Measurements from ENCODE around the gene TNS3.

The TNS3 gene

DNA sequence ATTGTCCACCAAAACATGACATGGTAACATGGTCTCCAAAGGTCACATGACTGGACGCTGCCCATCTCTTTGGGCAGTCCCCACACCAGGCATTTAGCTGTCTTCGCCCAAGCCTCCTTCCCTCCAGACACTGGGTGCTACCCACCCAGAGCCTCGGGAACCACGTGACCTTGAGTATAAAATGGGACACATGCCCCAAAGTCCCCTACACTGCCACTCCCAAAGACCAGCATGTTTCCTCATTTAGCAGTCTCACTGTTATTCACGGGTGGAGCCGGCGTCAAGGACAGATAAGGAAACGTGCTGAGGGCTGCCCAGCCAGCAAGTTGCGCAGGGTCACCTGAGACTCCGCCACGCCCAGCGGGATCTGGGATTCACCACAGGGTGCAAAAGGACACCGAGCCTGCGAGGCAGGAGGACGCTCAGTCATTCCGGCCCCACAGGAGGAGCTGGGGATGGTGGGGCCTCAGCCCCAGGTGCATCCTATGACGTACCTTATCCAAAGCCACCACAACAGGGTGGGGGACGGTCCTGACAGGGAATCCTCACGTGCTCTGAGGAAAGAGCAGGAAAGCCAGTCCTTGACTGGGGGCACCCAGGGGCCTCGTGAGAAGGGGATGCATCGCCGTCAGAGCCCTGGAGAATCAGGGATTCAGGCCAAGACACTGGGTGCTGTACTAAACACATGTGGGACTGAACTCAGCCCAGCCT lies 226.9 kb downstream of the TNS3 start:
- Histone ChIP-seq H3K36me3 (ENCODE audit: insufficient read depth, low read length) (peaks cover 55% of the 10 kb centered on the region), H3K9ac (ENCODE audit: low read depth, low read length) (no peak overlapping the region), H3K4me2 (ENCODE audit: low read length) (no peak overlapping the region), H3K4me3 (ENCODE audit: low read length) (no peak overlapping the region), H3K27me3 (ENCODE audit: control insufficient read depth, insufficient read depth, low read length) (no peaks in the 10 kb centered on the region), H3K4me1 (ENCODE audit: control insufficient read depth, insufficient read depth, low read length) (no peaks in the 10 kb centered on the region), H3K9me3 (replicated peaks; ENCODE audit: low read length) (no peaks in the 10 kb centered on the region)

DNA sequence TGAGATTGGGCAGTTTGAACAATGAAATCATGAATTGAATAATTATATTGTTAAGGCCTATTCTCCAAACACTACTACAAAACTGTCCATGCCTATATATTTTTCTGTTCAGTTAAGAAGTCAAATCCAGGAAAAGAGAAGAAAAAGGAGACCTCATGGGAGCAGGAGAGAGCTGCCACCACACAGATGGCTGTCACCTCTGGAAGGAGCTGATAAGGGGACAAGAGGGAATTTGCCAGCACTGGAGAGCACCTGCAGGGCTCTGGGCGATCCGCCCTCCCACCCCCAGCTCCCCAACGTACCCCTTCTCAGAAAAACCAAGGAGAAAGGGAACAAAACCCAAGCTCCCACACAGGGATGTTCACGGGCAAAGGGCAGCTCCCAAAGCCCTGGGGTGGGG lies 227.8 kb downstream of the TNS3 start:
- Histone ChIP-seq H3K27me3 (ENCODE audit: control insufficient read depth, insufficient read depth, low read length) (no peaks in the 10 kb centered on the region), H3K4me3 (ENCODE audit: low read length) (no peak overlapping the region), H3K9me3 (replicated peaks; ENCODE audit: low read length) (no peaks in the 10 kb centered on the region), H3K4me1 (ENCODE audit: control insufficient read depth, insufficient read depth, low read length) (no peaks in the 10 kb centered on the region), H3K36me3 (ENCODE audit: insufficient read depth, low read length) (peaks cover 50% of the 10 kb centered on the region), H3K4me2 (ENCODE audit: low read length) (no peak overlapping the region), H3K9ac (ENCODE audit: low read depth, low read length) (no peak overlapping the region)

DNA sequence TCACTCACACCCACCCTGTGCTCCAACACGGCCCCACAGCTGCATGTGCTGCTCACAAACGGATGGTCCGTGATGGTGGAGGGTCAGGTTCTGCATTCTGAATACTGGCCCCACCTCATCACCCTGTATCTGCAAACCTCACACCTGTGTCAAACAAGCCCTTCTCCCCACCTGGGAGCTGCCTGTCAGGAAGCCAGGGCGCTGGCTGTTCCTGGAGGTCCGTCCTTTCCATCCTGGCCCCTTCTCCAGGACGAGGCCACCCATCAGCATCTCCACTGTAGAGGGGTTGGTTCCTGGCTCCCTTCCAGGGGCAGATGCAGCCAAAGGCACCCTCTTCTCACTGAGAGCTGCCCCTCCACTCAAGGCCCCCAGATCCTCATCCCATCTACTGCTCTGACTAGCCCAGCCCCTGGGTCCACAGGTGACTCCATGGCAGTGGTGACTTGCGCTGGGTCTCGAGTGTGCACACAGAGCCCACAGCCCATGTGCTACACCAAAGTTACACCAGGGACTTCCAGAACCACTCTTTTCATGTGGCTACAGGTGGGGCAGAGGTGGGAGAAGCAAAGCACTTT lies 229.4 kb downstream of the TNS3 start:
- H3K4me3 ChIP-seq (ENCODE audit: low read length): no peak overlapping the region
- H3K36me3 ChIP-seq (ENCODE audit: insufficient read depth, low read length): peaks cover 42% of the 10 kb centered on the region
- H3K4me1 ChIP-seq (ENCODE audit: control insufficient read depth, insufficient read depth, low read length): no peaks in the 10 kb centered on the region
- H3K27me3 ChIP-seq (ENCODE audit: control insufficient read depth, insufficient read depth, low read length): no peaks in the 10 kb centered on the region
- no peak overlapping the region for H3K4me2 ChIP-seq (ENCODE audit: low read length)
- H3K9me3 ChIP-seq (replicated peaks; ENCODE audit: low read length): no peaks in the 10 kb centered on the region
- no peak overlapping the region for H3K9ac ChIP-seq (ENCODE audit: low read depth, low read length)

DNA sequence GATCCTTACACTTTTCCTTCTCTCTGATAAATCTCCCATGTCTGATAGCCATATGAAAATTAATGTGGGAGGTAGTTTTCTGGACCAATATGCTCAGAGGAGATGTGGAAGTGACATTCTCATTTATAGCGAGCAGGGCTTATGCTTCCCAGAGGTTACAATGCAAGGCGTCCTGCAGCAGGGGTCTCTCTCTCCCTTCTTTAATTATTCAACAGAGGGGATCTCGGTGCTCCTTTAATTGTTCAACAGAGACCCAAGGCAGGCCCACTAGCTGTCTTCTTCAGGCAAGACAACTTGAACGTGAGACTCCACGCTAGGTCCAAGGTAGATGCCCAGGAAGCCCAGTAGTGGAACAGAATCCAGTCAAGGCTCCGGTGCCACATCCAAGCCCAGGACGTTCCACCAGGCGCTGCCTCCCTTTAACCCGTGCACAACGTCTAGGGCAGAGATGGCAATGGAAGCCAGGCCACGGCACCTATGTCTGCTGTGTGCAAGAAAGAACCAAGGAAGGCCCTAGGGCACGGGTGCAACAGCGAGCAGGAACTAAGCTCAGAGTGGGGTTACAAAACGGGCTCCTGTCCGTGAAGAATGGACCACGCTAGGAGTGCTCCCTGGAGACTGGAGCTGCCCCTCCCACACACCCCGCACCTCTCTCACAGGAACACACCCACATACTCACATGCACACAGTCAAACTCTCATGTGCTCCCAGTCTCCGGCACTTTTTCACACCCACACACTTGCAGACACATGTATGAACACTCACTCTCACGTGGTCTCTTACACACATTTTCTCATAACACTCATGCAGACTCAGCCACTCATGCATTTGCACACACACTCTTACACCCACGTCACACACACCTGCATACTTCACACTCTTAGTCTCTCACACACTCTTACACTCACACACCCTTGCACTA lies 230.4 kb downstream of the TNS3 start:
- no peak overlapping the region for H3K4me2 ChIP-seq (ENCODE audit: low read length)
- H3K27me3 ChIP-seq (ENCODE audit: control insufficient read depth, insufficient read depth, low read length): no peaks in the 10 kb centered on the region
- no peak overlapping the region for H3K9ac ChIP-seq (ENCODE audit: low read depth, low read length)
- H3K4me1 ChIP-seq (ENCODE audit: control insufficient read depth, insufficient read depth, low read length): no peaks in the 10 kb centered on the region
- H3K36me3 ChIP-seq (ENCODE audit: insufficient read depth, low read length): peaks cover 45% of the 10 kb centered on the region
- H3K9me3 ChIP-seq (replicated peaks; ENCODE audit: low read length): no peaks in the 10 kb centered on the region
- H3K4me3 ChIP-seq (ENCODE audit: low read length): no peak overlapping the region

DNA sequence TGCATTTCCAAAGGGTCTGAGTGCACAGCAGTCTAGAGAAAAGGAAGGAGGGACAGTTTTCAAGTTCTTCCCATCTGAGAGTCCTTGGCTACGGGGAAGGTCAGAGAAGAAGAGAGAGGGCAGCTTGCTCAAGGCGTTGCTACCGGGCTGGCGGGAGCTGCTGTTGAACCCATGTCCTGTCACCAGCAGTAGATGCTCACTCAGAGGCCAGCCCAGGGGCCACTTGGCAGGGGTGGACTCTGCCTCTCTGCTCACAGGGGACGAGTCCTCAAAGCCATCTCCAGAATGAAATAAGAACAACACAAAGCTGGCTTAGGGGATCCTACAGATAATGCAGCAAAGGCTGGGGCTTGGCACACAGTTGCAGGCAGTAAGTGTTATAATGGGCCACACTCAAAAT lies 231.5 kb downstream of the TNS3 start:
- Histone ChIP-seq H3K9me3 (replicated peaks; ENCODE audit: low read length) (no peaks in the 10 kb centered on the region), H3K27me3 (ENCODE audit: control insufficient read depth, insufficient read depth, low read length) (no peaks in the 10 kb centered on the region), H3K4me3 (ENCODE audit: low read length) (no peak overlapping the region), H3K36me3 (ENCODE audit: insufficient read depth, low read length) (peaks cover 47% of the 10 kb centered on the region), H3K9ac (ENCODE audit: low read depth, low read length) (no peak overlapping the region), H3K4me1 (ENCODE audit: control insufficient read depth, insufficient read depth, low read length) (no peaks in the 10 kb centered on the region), H3K4me2 (ENCODE audit: low read length) (no peak overlapping the region)

DNA sequence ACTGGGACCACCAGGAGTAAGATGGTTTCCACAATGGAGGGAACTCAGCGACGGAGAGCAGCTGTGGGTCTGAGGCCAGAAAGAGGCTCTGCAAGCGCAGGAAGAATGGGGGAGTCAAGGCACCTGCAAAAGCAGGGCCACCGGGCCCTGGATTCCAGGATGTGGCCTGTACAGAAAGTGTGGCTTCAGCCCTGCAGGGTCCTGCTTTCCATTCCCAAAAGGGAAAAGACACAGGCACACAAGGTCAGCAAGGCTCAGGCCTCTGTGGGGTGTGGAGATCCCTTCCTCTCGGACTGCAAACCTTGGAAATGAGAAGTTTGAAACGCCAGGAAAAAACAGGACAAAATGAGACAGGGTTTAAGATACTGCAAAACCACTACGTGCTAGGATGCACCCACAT lies 232.5 kb downstream of the TNS3 start:
- Histone ChIP-seq H3K9ac (ENCODE audit: low read depth, low read length) (no peak overlapping the region), H3K4me2 (ENCODE audit: low read length) (no peak overlapping the region), H3K9me3 (replicated peaks; ENCODE audit: low read length) (no peaks in the 10 kb centered on the region), H3K27me3 (ENCODE audit: control insufficient read depth, insufficient read depth, low read length) (no peaks in the 10 kb centered on the region), H3K36me3 (ENCODE audit: insufficient read depth, low read length) (peaks cover 48% of the 10 kb centered on the region), H3K4me1 (ENCODE audit: control insufficient read depth, insufficient read depth, low read length) (no peaks in the 10 kb centered on the region), H3K4me3 (ENCODE audit: low read length) (no peak overlapping the region)

DNA sequence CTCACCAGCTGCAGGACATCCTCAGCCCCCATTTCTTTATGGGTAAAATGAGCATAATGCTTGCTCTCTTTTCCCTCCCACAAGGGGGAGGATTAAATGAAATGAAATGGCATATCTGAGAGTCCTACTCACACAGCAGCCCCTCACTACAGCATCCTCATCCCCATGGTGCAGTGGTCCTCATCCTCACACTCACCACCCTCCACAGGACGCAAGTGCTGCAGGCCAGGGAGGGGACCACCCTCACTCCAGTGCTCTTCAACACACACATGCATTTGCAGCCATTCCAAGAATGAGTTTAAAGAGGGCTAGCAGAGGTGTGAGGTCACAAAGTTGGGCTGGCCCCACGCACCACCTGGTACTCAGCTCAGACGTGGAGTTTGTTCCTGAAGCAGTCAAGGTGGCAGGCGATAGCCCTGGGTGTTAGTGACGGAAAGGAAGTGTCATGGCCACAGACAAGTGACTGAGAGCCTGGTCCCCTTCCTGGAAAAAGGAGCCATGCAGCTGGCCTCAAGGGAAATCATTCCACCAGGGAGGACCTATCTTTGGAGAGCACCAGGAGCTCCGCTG lies 234.0 kb downstream of the TNS3 start:
- Histone ChIP-seq H3K27me3 (ENCODE audit: control insufficient read depth, insufficient read depth, low read length) (no peaks in the 10 kb centered on the region), H3K4me1 (ENCODE audit: control insufficient read depth, insufficient read depth, low read length) (no peaks in the 10 kb centered on the region), H3K36me3 (ENCODE audit: insufficient read depth, low read length) (peaks cover 62% of the 10 kb centered on the region), H3K9ac (ENCODE audit: low read depth, low read length) (no peak overlapping the region), H3K9me3 (replicated peaks; ENCODE audit: low read length) (no peaks in the 10 kb centered on the region), H3K4me3 (ENCODE audit: low read length) (no peak overlapping the region), H3K4me2 (ENCODE audit: low read length) (no peak overlapping the region)

DNA sequence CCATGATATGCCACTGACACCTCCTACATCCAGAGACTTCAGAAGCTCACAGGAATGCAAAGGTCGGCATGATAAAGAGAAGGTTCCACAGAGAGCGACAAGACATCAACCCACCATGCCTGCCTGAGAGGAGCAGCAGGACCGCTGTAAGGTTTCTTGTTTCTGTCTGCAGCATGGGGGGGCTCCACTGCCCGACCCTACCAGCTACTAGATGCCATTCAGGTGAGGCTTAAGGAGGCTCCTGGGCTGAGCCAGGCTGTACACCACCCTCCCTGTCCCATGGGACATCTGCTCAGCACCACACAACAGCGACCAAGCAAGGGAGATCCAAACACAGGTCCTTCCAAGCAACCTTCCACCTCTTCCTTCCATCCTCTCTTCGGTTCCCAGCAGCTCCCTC lies 234.6 kb downstream of the TNS3 start:
- H3K9ac ChIP-seq (ENCODE audit: low read depth, low read length): no peak overlapping the region
- H3K4me2 ChIP-seq (ENCODE audit: low read length): no peak overlapping the region
- H3K36me3 ChIP-seq (ENCODE audit: insufficient read depth, low read length): peaks cover 62% of the 10 kb centered on the region
- no peaks in the 10 kb centered on the region for H3K27me3 ChIP-seq (ENCODE audit: control insufficient read depth, insufficient read depth, low read length)
- no peaks in the 10 kb centered on the region for H3K9me3 ChIP-seq (replicated peaks; ENCODE audit: low read length)
- no peak overlapping the region for H3K4me3 ChIP-seq (ENCODE audit: low read length)
- H3K4me1 ChIP-seq (ENCODE audit: control insufficient read depth, insufficient read depth, low read length): no peaks in the 10 kb centered on the region

DNA sequence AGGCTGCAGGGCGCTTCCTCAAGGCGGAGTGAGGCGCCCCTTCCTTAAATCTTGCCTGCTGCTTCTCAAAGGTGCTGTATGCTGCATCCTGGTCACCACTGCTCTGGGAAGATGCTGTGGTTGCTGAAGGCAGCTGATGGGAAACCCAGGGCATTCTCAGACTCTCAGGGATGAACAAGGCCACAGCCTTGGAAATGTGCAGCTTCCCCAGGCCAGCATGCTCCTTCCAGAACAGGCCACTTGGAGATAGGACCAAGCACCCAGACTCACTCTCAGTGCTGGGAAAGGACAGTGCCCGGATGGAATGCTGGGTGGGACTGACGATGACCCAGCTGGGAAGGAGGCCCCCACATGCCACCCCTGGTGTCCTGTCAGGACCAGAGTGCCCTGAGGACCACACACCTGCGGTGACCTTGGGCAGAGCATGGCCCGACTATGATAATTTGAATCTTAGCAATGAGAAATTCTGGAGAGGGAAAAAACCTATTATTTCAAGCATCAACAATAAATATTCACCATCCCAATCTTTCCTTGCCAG lies 235.5 kb downstream of the TNS3 start:
- Histone ChIP-seq H3K4me1 (ENCODE audit: control insufficient read depth, insufficient read depth, low read length) (no peaks in the 10 kb centered on the region), H3K9ac (ENCODE audit: low read depth, low read length) (no peak overlapping the region), H3K36me3 (ENCODE audit: insufficient read depth, low read length) (peaks cover 69% of the 10 kb centered on the region), H3K27me3 (ENCODE audit: control insufficient read depth, insufficient read depth, low read length) (no peaks in the 10 kb centered on the region), H3K4me3 (ENCODE audit: low read length) (no peak overlapping the region), H3K4me2 (ENCODE audit: low read length) (no peak overlapping the region), H3K9me3 (replicated peaks; ENCODE audit: low read length) (no peaks in the 10 kb centered on the region)

DNA sequence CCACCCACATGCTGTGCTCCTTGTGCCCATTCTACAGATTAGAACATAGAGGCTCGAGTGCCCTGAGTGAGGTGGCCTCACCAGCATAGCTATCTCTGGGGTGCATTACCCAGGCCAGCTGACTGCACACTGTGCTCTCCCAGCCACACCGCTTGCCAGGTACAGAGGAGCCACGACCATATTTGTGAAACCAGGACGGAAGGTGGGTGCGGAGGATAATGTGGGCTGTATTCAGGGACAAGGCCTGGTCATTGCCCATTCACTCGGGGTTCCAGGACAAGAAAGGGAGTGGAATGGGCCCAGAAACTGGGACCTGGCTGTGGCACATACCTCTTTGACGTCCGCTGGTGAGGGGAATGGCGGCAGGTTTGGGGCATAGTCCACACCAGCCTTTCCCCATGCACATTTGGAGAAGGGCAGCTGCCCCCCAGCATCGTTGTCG lies 236.0 kb downstream of the TNS3 start:
- peaks cover 69% of the 10 kb centered on the region for H3K36me3 ChIP-seq (ENCODE audit: insufficient read depth, low read length)
- H3K4me2 ChIP-seq (ENCODE audit: low read length): no peak overlapping the region
- H3K4me1 ChIP-seq (ENCODE audit: control insufficient read depth, insufficient read depth, low read length): no peaks in the 10 kb centered on the region
- no peaks in the 10 kb centered on the region for H3K9me3 ChIP-seq (replicated peaks; ENCODE audit: low read length)
- H3K27me3 ChIP-seq (ENCODE audit: control insufficient read depth, insufficient read depth, low read length): no peaks in the 10 kb centered on the region
- H3K4me3 ChIP-seq (ENCODE audit: low read length): no peak overlapping the region
- no peak overlapping the region for H3K9ac ChIP-seq (ENCODE audit: low read depth, low read length)

Measured in skeletal muscle satellite cell (primary cell).